Measurements from ENCODE around the gene PLEKHM3. TPM values are rescaled to one million over a fixed set of nuclear protein-coding genes. Genes with fewer than 3 reads are reported as not detected.
A peak's percentile ranks its signal among the peaks of the same experiment; 100 is the strongest.

The PLEKHM3 gene
- total and polyA plus RNA-seq, 4 donors: 3.0 to 18.3 (median 5.5) TPM

GRCh38 chr2:207783514-207783913 lies 241.8 kb downstream of the PLEKHM3 start:
- Histone ChIP-seq H3K9ac (ENCODE audit: low read depth in 1 of 2, low read length in 2 of 2) (no peak overlapping the region), H3K9me3 (ENCODE audit: control insufficient read depth in 4 of 4, low read length in 3 of 4) (no peaks in the 10 kb centered on the region), H3K27ac (ENCODE audit: low read depth in 1 of 2, low read length in 2 of 2) (peak overlapping the region in 1 of 2 donors; percentile 77), H3K4me3 (ENCODE audit: low read depth in 1 of 3, low read length in 3 of 3) (no peak overlapping the region), H3K27me3 (ENCODE audit: control insufficient read depth in 4 of 4, insufficient read depth in 4 of 4, low read length in 3 of 4) (no peaks in the 10 kb centered on the region), H3K4me1 (ENCODE audit: control insufficient read depth in 4 of 4, insufficient read depth in 4 of 4, low read length in 3 of 4) (peaks cover 14 to 40% (median 23%) of the 10 kb centered on the region in 4 donors), H3K36me3 (ENCODE audit: control insufficient read depth in 4 of 4, insufficient read depth in 3 of 4, low read depth in 1 of 4, low read length in 3 of 4) (no peaks in the 10 kb centered on the region)
- no peak for DNase-seq (ENCODE audit: low spot score)
- 93% methylated on average over 2 of the region's 2 CpGs for WGBS
- TF ChIP-seq EGR1 (IDR thresholded peaks at IDR 0.05; ENCODE audit: low read depth in 2 of 2) (no peak), NR2F2 (IDR thresholded peaks at IDR 0.05) (no peak), HNF4A (conservative IDR thresholded peaks at IDR 0.05) (no peak), FOXA2 (IDR thresholded peaks at IDR 0.05) (no peak), RXRA (IDR thresholded peaks at IDR 0.05) (no peak)
- TF ChIP-seq, protein P1, sequence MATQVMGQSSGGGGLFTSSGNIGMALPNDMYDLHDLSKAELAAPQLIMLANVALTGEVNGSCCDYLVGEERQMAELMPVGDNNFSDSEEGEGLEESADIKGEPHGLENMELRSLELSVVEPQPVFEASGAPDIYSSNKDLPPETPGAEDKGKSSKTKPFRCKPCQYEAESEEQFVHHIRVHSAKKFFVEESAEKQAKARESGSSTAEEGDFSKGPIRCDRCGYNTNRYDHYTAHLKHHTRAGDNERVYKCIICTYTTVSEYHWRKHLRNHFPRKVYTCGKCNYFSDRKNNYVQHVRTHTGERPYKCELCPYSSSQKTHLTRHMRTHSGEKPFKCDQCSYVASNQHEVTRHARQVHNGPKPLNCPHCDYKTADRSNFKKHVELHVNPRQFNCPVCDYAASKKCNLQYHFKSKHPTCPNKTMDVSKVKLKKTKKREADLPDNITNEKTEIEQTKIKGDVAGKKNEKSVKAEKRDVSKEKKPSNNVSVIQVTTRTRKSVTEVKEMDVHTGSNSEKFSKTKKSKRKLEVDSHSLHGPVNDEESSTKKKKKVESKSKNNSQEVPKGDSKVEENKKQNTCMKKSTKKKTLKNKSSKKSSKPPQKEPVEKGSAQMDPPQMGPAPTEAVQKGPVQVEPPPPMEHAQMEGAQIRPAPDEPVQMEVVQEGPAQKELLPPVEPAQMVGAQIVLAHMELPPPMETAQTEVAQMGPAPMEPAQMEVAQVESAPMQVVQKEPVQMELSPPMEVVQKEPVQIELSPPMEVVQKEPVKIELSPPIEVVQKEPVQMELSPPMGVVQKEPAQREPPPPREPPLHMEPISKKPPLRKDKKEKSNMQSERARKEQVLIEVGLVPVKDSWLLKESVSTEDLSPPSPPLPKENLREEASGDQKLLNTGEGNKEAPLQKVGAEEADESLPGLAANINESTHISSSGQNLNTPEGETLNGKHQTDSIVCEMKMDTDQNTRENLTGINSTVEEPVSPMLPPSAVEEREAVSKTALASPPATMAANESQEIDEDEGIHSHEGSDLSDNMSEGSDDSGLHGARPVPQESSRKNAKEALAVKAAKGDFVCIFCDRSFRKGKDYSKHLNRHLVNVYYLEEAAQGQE (IDR thresholded peaks at IDR 0.05): no peak

DNA sequence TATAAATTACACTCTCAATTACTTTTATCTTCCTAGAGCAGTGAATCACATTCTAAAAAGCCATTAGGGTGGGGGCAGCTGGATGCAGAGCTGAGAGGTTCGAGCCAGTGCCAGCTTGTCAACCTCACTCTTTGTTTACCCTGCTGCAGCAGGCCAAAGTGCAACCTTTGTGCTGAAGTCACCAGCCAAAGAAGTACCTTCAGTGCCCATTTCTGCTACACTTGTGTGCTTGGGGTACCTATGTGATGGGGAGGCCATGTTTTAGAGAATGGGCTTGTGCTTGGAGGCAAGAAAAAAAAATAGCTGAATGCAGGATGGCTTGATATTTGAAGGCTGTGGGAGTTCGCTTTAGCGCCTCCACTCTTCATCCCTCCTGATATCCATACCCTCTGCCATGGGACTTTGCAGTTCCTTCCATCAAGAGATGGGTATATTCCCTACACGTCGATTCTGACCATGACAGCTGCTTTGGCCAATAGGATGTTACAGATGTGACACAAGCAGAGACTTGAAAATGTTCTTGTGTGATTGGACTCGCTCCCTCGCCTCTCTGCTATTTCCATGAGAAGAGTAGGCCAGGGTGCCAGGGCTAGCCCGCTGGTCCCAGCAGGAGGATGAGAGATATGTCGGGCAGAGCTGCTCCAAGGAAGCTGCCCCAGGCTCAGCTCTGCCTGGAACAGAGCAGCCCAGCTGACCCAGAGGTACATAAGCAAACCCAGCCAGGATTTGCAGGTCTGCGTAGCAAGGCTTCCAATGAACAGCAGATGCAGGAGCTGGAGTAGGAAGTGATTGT lies 242.9 kb downstream of the PLEKHM3 start:
- H3K27ac ChIP-seq (ENCODE audit: low read depth in 1 of 2, low read length in 2 of 2): peak overlapping the region; percentile 77 to 91
- no peak overlapping the region for H3K4me3 ChIP-seq (ENCODE audit: low read depth in 1 of 3, low read length in 3 of 3)
- TF ChIP-seq, protein P1 (IDR thresholded peaks at IDR 0.05): peak; percentile 60
- peak; percentile 93 for TF ChIP-seq SP1 (IDR thresholded peaks at IDR 0.05)
- peak; percentile 75 to 76 for TF ChIP-seq RXRA (IDR thresholded peaks at IDR 0.05)
- TF ChIP-seq, protein P2, sequence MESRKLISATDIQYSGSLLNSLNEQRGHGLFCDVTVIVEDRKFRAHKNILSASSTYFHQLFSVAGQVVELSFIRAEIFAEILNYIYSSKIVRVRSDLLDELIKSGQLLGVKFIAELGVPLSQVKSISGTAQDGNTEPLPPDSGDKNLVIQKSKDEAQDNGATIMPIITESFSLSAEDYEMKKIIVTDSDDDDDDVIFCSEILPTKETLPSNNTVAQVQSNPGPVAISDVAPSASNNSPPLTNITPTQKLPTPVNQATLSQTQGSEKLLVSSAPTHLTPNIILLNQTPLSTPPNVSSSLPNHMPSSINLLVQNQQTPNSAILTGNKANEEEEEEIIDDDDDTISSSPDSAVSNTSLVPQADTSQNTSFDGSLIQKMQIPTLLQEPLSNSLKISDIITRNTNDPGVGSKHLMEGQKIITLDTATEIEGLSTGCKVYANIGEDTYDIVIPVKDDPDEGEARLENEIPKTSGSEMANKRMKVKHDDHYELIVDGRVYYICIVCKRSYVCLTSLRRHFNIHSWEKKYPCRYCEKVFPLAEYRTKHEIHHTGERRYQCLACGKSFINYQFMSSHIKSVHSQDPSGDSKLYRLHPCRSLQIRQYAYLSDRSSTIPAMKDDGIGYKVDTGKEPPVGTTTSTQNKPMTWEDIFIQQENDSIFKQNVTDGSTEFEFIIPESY (IDR thresholded peaks at IDR 0.05): no peak
- TF ChIP-seq FOXA2 (IDR thresholded peaks at IDR 0.05): peak; percentile 99
- no peak for TF ChIP-seq GABPA (IDR thresholded peaks at IDR 0.05 in 1 of 2, conservative IDR thresholded peaks at IDR 0.05 in 1 of 2)
- TF ChIP-seq MAX (IDR thresholded peaks at IDR 0.05): peak; percentile 32
- TF ChIP-seq RAD21 (IDR thresholded peaks at IDR 0.05): peak; percentile 37 to 60
- TF ChIP-seq HNF4G (IDR thresholded peaks at IDR 0.05): peak; percentile 77
- TF ChIP-seq FOXA1 (IDR thresholded peaks at IDR 0.05): peak; percentile 98
- peak; percentile 87 for TF ChIP-seq YY1 (IDR thresholded peaks at IDR 0.05)
- TF ChIP-seq, protein P3, sequence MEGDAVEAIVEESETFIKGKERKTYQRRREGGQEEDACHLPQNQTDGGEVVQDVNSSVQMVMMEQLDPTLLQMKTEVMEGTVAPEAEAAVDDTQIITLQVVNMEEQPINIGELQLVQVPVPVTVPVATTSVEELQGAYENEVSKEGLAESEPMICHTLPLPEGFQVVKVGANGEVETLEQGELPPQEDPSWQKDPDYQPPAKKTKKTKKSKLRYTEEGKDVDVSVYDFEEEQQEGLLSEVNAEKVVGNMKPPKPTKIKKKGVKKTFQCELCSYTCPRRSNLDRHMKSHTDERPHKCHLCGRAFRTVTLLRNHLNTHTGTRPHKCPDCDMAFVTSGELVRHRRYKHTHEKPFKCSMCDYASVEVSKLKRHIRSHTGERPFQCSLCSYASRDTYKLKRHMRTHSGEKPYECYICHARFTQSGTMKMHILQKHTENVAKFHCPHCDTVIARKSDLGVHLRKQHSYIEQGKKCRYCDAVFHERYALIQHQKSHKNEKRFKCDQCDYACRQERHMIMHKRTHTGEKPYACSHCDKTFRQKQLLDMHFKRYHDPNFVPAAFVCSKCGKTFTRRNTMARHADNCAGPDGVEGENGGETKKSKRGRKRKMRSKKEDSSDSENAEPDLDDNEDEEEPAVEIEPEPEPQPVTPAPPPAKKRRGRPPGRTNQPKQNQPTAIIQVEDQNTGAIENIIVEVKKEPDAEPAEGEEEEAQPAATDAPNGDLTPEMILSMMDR (IDR thresholded peaks at IDR 0.05; ENCODE audit: low read depth, low read length, missing input control): no peak
- TF ChIP-seq TAF1 (conservative IDR thresholded peaks at IDR 0.05): no peak
- TF ChIP-seq, protein P4, sequence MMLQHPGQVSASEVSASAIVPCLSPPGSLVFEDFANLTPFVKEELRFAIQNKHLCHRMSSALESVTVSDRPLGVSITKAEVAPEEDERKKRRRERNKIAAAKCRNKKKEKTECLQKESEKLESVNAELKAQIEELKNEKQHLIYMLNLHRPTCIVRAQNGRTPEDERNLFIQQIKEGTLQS (IDR thresholded peaks at IDR 0.05): no peak
- TF ChIP-seq JUND (IDR thresholded peaks at IDR 0.05): peak; percentile 69 to 73
- peak; percentile 93 to 95 for TF ChIP-seq HNF4A (conservative IDR thresholded peaks at IDR 0.05)
- TF ChIP-seq EGR1 (IDR thresholded peaks at IDR 0.05; ENCODE audit: low read depth in 2 of 2): no peak
- peak; percentile 40 for TF ChIP-seq NR2F2 (IDR thresholded peaks at IDR 0.05)
- H3K9me3 ChIP-seq (ENCODE audit: control insufficient read depth in 4 of 4, low read length in 3 of 4): no peaks in the 10 kb centered on the region
- H3K27me3 ChIP-seq (ENCODE audit: control insufficient read depth in 4 of 4, insufficient read depth in 4 of 4, low read length in 3 of 4): no peaks in the 10 kb centered on the region
- peak overlapping the region in 1 of 2 donors; percentile 62 for H3K9ac ChIP-seq (ENCODE audit: low read depth in 1 of 2, low read length in 2 of 2)
- H3K4me1 ChIP-seq (ENCODE audit: control insufficient read depth in 4 of 4, insufficient read depth in 4 of 4, low read length in 3 of 4): peaks cover 9 to 42% (median 28%) of the 10 kb centered on the region in 4 donors
- no peaks in the 10 kb centered on the region for H3K36me3 ChIP-seq (ENCODE audit: control insufficient read depth in 4 of 4, insufficient read depth in 3 of 4, low read depth in 1 of 4, low read length in 3 of 4)
- 78% methylated on average over 10 of the region's 10 CpGs for WGBS
- no peak for DNase-seq (ENCODE audit: low spot score)

All from liver (tissue), 9 donors.